GM12878 (cell line): ENCODE results near the gene FXYD3. TPM values are rescaled to one million over a fixed set of nuclear protein-coding genes. Genes with fewer than 3 reads are reported as not detected.
A peak's percentile ranks its signal among the peaks of the same experiment; 100 is the strongest.

Source experiments
- ATF3 ChIP-seq: IDR thresholded peaks from 2 replicates; pipeline ENCODE4 v1.6.1; 2011; ENCODE audit warnings: low read depth, mild to moderate bottlenecking, low read length, moderate library complexity, borderline replicate concordance; ENCODE audit errors: extremely low read depth
- CREM ChIP-seq: IDR thresholded peaks from 2 replicates; pipeline ENCODE4 v1.6.1; 2014; ENCODE audit warnings: antibody characterized with exemption, low read depth
- DPF2 ChIP-seq: fragments of 450-650 bp; IDR thresholded peaks from 2 replicates; pipeline ENCODE4 v1.6.1; 2017; ENCODE audit warnings: mild to moderate bottlenecking
- ESRRA ChIP-seq: IDR thresholded peaks from 2 replicates; pipeline ENCODE4 v1.6.1; 2012; ENCODE audit warnings: mild to moderate bottlenecking, low read length, improper control_type of control experiment
- ETV6 ChIP-seq, 2 experiments: fragments of 450-650 bp in 1 of 2; IDR thresholded peaks in 1 of 2; conservative IDR thresholded peaks in 1 of 2; 2 replicates each; pipeline ENCODE4 v1.6.1; 2014; ENCODE audit warnings: antibody characterized with exemption in 1 of 2, borderline replicate concordance in 1 of 2, low read depth in 1 of 2, mild to moderate bottlenecking in 1 of 2, moderate library complexity in 1 of 2
- HDGF ChIP-seq: fragments of 450-650 bp; IDR thresholded peaks from 2 replicates; pipeline ENCODE4 v1.6.1; 2016; ENCODE audit warnings: antibody characterized with exemption
- HSF1 ChIP-seq: fragments of 150-350 bp; IDR thresholded peaks from 2 replicates; pipeline ENCODE4 v1.6.1; 2014; ENCODE audit warnings: mild to moderate bottlenecking, low read depth, low read length
- IRF5 ChIP-seq: fragments of 450-650 bp; IDR thresholded peaks from 2 replicates; pipeline ENCODE4 v1.6.1; 2017; ENCODE audit warnings: borderline replicate concordance
- JUNB ChIP-seq: IDR thresholded peaks from 2 replicates; pipeline ENCODE4 v1.6.1; 2016; ENCODE audit warnings: antibody characterized with exemption, mild to moderate bottlenecking
- MLLT1 ChIP-seq: fragments of 450-650 bp; IDR thresholded peaks from 2 replicates; pipeline ENCODE4 v1.6.1; 2016; ENCODE audit warnings: mild to moderate bottlenecking
- MYB ChIP-seq: fragments of 150-350 bp; IDR thresholded peaks from 2 replicates; pipeline ENCODE4 v1.6.1; 2014; ENCODE audit warnings: mild to moderate bottlenecking, low read depth, low read length, borderline replicate concordance
- NFIC ChIP-seq: IDR thresholded peaks from 2 replicates; pipeline ENCODE4 v1.6.1; 2012; ENCODE audit warnings: low read depth, mild to moderate bottlenecking, inconsistent platforms, low read length, moderate library complexity
- NFYB ChIP-seq: IDR thresholded peaks from 2 replicates; pipeline ENCODE4 v1.6.1; 2011; ENCODE audit warnings: low read depth, mild to moderate bottlenecking, low read length, improper control_type of control experiment, moderate library complexity; ENCODE audit not compliant: insufficient read depth
- NKRF ChIP-seq: fragments of 450-650 bp; conservative IDR thresholded peaks from 2 replicates; pipeline ENCODE4 v1.6.1; 2017; ENCODE audit warnings: mild to moderate bottlenecking, moderate library complexity
- POLR2A ChIP-seq: IDR thresholded peaks from 2 replicates; pipeline ENCODE4 v1.6.1; 2011; ENCODE audit warnings: low read depth, mild to moderate bottlenecking, low read length
- RFX5 ChIP-seq: IDR thresholded peaks from 2 replicates; pipeline ENCODE4 v1.6.1; 2011; ENCODE audit warnings: low read depth, low read length, improper control_type of control experiment
- SMAD5 ChIP-seq: IDR thresholded peaks from 2 replicates; pipeline ENCODE4 v1.6.1; 2016; ENCODE audit warnings: antibody characterized with exemption, low read depth
- TARDBP ChIP-seq: IDR thresholded peaks from 2 replicates; pipeline ENCODE4 v1.6.1; 2016; ENCODE audit warnings: borderline replicate concordance
- ZBED1 ChIP-seq: IDR thresholded peaks from 2 replicates; pipeline ENCODE4 v1.6.1; 2016; ENCODE audit warnings: borderline replicate concordance
- ZBTB33 ChIP-seq: fragments of 450-650 bp; IDR thresholded peaks from 2 replicates; pipeline ENCODE4 v1.6.1; 2017; ENCODE audit warnings: mild to moderate bottlenecking
- ZZZ3 ChIP-seq: IDR thresholded peaks from 2 replicates; pipeline ENCODE4 v1.6.1; 2011; ENCODE audit warnings: low read depth; ENCODE audit not compliant: control insufficient read depth, insufficient read length
- polyA plus RNA-seq, 11 experiments: library from polyadenylated mRNA; depleted of rRNA in 4 of 11; unstranded in 6 of 11; stranded (reverse) in 5 of 11; fragments of >200 nt; fragmentation: Nextera tagmentation in 4 of 11; fragmentation: Illumina TruSeq in 1 of 11; extraction: Ambion mirVana in 4 of 11; extraction: Trizol in 1 of 11; gene quantifications; 1 replicate in 1 of 11; 2 replicates in 10 of 11; pipeline versions ENCODE4 v1.2.1 to v1.2.3, GENCODE V29; 2011 to 2016; ENCODE audit warnings: inconsistent platforms in 2 of 11, missing spikeins in 2 of 11, low read depth in 1 of 11
- total RNA-seq, 4 experiments: library from RNA; depleted of rRNA in 3 of 4; stranded (reverse); fragments of >200 nt in 3 of 4; fragmentation: Illumina TruSeq in 1 of 4; extraction: Trizol in 1 of 4; gene quantifications; 2 replicates each; pipeline versions ENCODE4 v1.2.1 to v1.2.3, GENCODE V29; 2013 to 2021

Gene FXYD3
- total and polyA plus RNA-seq, 10 of the 15 experiments (the other 5 are each of a cell fraction or from before 2014, with no cell fraction given), result 0.09 to 0.44 TPM; not detected in 8

- TF ChIP-seq NKRF (peak; percentile 52), ZBTB33 (no peak), NFIC (no peak), JUNB (no peak), IRF5 (no peak), HSF1 (no peak), POLR2A (peak; percentile 74), DPF2 (peak; percentile 36; the same call in 1 of the 2 replicates), MLLT1 (peak; percentile 34; the same call in 1 of the 2 replicates), SMAD5 (no peak), MYB (no peak), ATF3 (no peak), HDGF (peak; percentile 64; the same call in 1 of the 2 replicates), TARDBP (no peak), ETV6 (conservative IDR thresholded peaks at IDR 0.05 in 1 of 2, IDR thresholded peaks at IDR 0.05 in 1 of 2; ENCODE audit: borderline replicate concordance in 1 of 2, low read depth in 1 of 2) (no peak), ZZZ3 (no peak), RFX5 (no peak), ESRRA (no peak), ZBED1 (no peak), CREM (0 out of 2 replicates have a peak, but pooled peaks have one; percentile 13), NFYB (no peak)
These were observed 39.1 kb downstream of the FXYD3 start, which contains the start of gene FXYD5 (continued) for GRCh38 chr19:35154525-35155406.
